Stimulated activated CD8-positive, alpha-beta memory T cell treated with anti-CD3 and anti-CD28 coated beads, Interleukin-7, amount 100 ng/mL, for 1 hour (primary cell): ENCODE results near the gene TRIM2.

Experiments
- DNase-seq, 2 donors: peaks; one replicate each; pipeline ENCODE4 v3.0.0-alpha.2; 2020; ENCODE audit warnings: low read depth in 2 of 2

TRIM2 gene

GRCh38 chr4:153222707-153223426 is 18.6 kb downstream of the TRIM2 start:
- no peak for DNase-seq

GRCh38 chr4:153223427-153223801 is 19.2 kb downstream of the TRIM2 start:
- DNase-seq, result no peak

- DNase-seq, result no peak
Measured at GRCh38 chr4:153223930-153224329, 19.7 kb downstream of the TRIM2 start.

GRCh38 chr4:153224474-153224873 is 20.2 kb downstream of the TRIM2 start:
- DNase-seq, result no peak

GRCh38 chr4:153227469-153228075 is 23.3 kb downstream of the TRIM2 start:
- no peak for DNase-seq

GRCh38 chr4:153228512-153229140 is 24.4 kb downstream of the TRIM2 start:
- no peak for DNase-seq

GRCh38 chr4:153229545-153229944 is 25.3 kb downstream of the TRIM2 start:
- no peak for DNase-seq

- DNase-seq, result no peak
Measured at GRCh38 chr4:153232768-153233167, 28.5 kb downstream of the TRIM2 start.

GRCh38 chr4:153233761-153234371 is 29.6 kb downstream of the TRIM2 start:
- no peak for DNase-seq

GRCh38 chr4:153234885-153235284 is 30.6 kb downstream of the TRIM2 start:
- no peak for DNase-seq

GRCh38 chr4:153238135-153238919 is 34.1 kb downstream of the TRIM2 start:
- DNase-seq, result no peak

GRCh38 chr4:153239409-153239808 is 35.2 kb downstream of the TRIM2 start:
- DNase-seq, result no peak

- no peak for DNase-seq
Measured at GRCh38 chr4:153241295-153241694, 37.1 kb downstream of the TRIM2 start.

GRCh38 chr4:153241970-153242838 is 38.0 kb downstream of the TRIM2 start:
- no peak for DNase-seq

- no peak for DNase-seq
Measured at GRCh38 chr4:153242839-153243324, 38.6 kb downstream of the TRIM2 start.

- DNase-seq, result no peak
Measured at GRCh38 chr4:153243468-153243867, 39.2 kb downstream of the TRIM2 start.

GRCh38 chr4:153244969-153245368 is 40.7 kb downstream of the TRIM2 start:
- no peak for DNase-seq

GRCh38 chr4:153245775-153246174 is 41.5 kb downstream of the TRIM2 start:
- no peak for DNase-seq

GRCh38 chr4:153246446-153247115 is 42.3 kb downstream of the TRIM2 start:
- no peak for DNase-seq

- no peak for DNase-seq
Measured at GRCh38 chr4:153247116-153247490, 42.9 kb downstream of the TRIM2 start.
